Stomach smooth muscle (tissue), 2 donors: Measurements from ENCODE around the gene NFAT5.
"Not testable (repeated sequence)": the region's sequence is repeated elsewhere in the genome, so short reads cannot be mapped to it uniquely, and the experiment has no call there.

ENCODE experiments used
- H3K27ac ChIP-seq: one replicate; pipeline ENCODE4 v1.7.0; 2013; ENCODE audit warnings: mild to moderate bottlenecking, low read length, inconsistent platforms
- H3K27me3 ChIP-seq, 2 donors: one replicate each; pipeline ENCODE4 v1.7.0; 2013; ENCODE audit warnings: low read length in 2 of 2; ENCODE audit not compliant: insufficient read depth in 2 of 2, control insufficient read depth in 1 of 2
- H3K36me3 ChIP-seq, 2 donors: one replicate each; pipeline ENCODE4 v1.7.0; 2013; ENCODE audit warnings: low read length in 2 of 2; ENCODE audit not compliant: control insufficient read depth in 2 of 2, insufficient read depth in 2 of 2
- H3K4me1 ChIP-seq: one replicate; pipeline ENCODE4 v1.7.0; 2013; ENCODE audit warnings: low read length; ENCODE audit not compliant: control insufficient read depth, insufficient read depth
- H3K4me3 ChIP-seq, 2 donors: one replicate each; pipeline ENCODE4 v1.7.0; 2013; ENCODE audit warnings: low read length in 2 of 2
- H3K9ac ChIP-seq, 2 donors: one replicate each; pipeline ENCODE4 v1.7.0; 2013; ENCODE audit warnings: low read length in 2 of 2, mild to moderate bottlenecking in 1 of 2
- H3K9me3 ChIP-seq, 2 donors: one replicate each; pipeline ENCODE4 v1.7.0; 2013; ENCODE audit warnings: low read length in 2 of 2; ENCODE audit not compliant: control insufficient read depth in 2 of 2
- donor health status: healthy.
- donor health status: Pancreatic carcinoma.

NFAT5 gene

GRCh38 chr16:69720822-69721430, 155.2 kb downstream of the NFAT5 start:
- no peaks in the 10 kb centered on the region for H3K27me3 ChIP-seq
- no peak overlapping the region for H3K9ac ChIP-seq
- H3K9me3 ChIP-seq, result no peaks in the 10 kb centered on the region
- H3K36me3 ChIP-seq, result no peaks in the 10 kb centered on the region
- no peak overlapping the region for H3K4me3 ChIP-seq
- no peak overlapping the region for H3K27ac ChIP-seq
- peaks cover 8% of the 10 kb centered on the region for H3K4me1 ChIP-seq

GRCh38 chr16:69721441-69721957, 155.7 kb downstream of the NFAT5 start:
- Histone ChIP-seq H3K9ac (no peak overlapping the region), H3K36me3 (no peaks in the 10 kb centered on the region), H3K27ac (no peak overlapping the region), H3K4me3 (no peak overlapping the region), H3K4me1 (peaks cover 13% of the 10 kb centered on the region), H3K27me3 (no peaks in the 10 kb centered on the region), H3K9me3 (no peaks in the 10 kb centered on the region)

- H3K9me3 ChIP-seq, result no peaks in the 10 kb centered on the region
- H3K4me1 ChIP-seq, result peaks cover 24% of the 10 kb centered on the region
- H3K4me3 ChIP-seq, result no peak overlapping the region
- no peak overlapping the region for H3K9ac ChIP-seq
- no peak overlapping the region for H3K27ac ChIP-seq
- H3K36me3 ChIP-seq, result no peaks in the 10 kb centered on the region
- H3K27me3 ChIP-seq, result no peaks in the 10 kb centered on the region
Observed at GRCh38 chr16:69724414-69724873, 158.7 kb downstream of the NFAT5 start.

GRCh38 chr16:69724981-69725479, 159.3 kb downstream of the NFAT5 start:
- Histone ChIP-seq H3K4me1 (peaks cover 24% of the 10 kb centered on the region), H3K27ac (no peak overlapping the region), H3K9me3 (no peaks in the 10 kb centered on the region), H3K36me3 (no peaks in the 10 kb centered on the region), H3K9ac (no peak overlapping the region), H3K27me3 (no peaks in the 10 kb centered on the region), H3K4me3 (no peak overlapping the region)

- Histone ChIP-seq H3K36me3 (no peaks in the 10 kb centered on the region), H3K4me1 (peaks cover 24% of the 10 kb centered on the region), H3K27ac (peak overlapping the region; percentile 58), H3K27me3 (no peaks in the 10 kb centered on the region), H3K9me3 (no peaks in the 10 kb centered on the region), H3K9ac (peak overlapping the region; percentile 46 to 85), H3K4me3 (peak overlapping the region; percentile 64 to 83)
Observed at GRCh38 chr16:69725480-69726312, 159.9 kb downstream of the NFAT5 start.

GRCh38 chr16:69726313-69727060, 160.7 kb downstream of the NFAT5 start, which contains the start of gene NQO1:
Gene NQO1, minus strand, starts transcription at chr16:69726560. Its CDS starts 121 bp downstream, at chr16:69726439.
- Histone ChIP-seq H3K9me3 (no peaks in the 10 kb centered on the region), H3K4me3 (peak within 1 kb of the TSS; percentile 64 to 83), H3K27ac (peak within 1 kb of the TSS; percentile 58), H3K27me3 (no peaks in the 10 kb centered on the region), H3K9ac (peak within 1 kb of the TSS; percentile 46 to 85), H3K36me3 (no peaks in the 10 kb centered on the region), H3K4me1 (peaks cover 24% of the 10 kb centered on the region)

GRCh38 chr16:69727916-69728270, 162.1 kb downstream of the NFAT5 start:
- Histone ChIP-seq H3K9ac (no peak overlapping the region), H3K27ac (no peak overlapping the region), H3K4me3 (no peak overlapping the region), H3K27me3 (no peaks in the 10 kb centered on the region), H3K4me1 (peaks cover 24% of the 10 kb centered on the region), H3K36me3 (no peaks in the 10 kb centered on the region), H3K9me3 (no peaks in the 10 kb centered on the region)

GRCh38 chr16:69729030-69729429, 163.3 kb downstream of the NFAT5 start:
- H3K4me3 ChIP-seq, H3K9me3 ChIP-seq, H3K27ac ChIP-seq, H3K9ac ChIP-seq, H3K36me3 ChIP-seq, H3K27me3 ChIP-seq: not testable (repeated sequence)
- peaks cover 24% of the 10 kb centered on the region for H3K4me1 ChIP-seq

- H3K4me1 ChIP-seq, result peaks cover 13% of the 10 kb centered on the region
- not testable (repeated sequence) for H3K4me3 ChIP-seq, H3K36me3 ChIP-seq, H3K27ac ChIP-seq, H3K27me3 ChIP-seq, H3K9ac ChIP-seq, H3K9me3 ChIP-seq
Observed at GRCh38 chr16:69731280-69731679, 165.5 kb downstream of the NFAT5 start.

- no peaks in the 10 kb centered on the region for H3K27me3 ChIP-seq
- no peaks in the 10 kb centered on the region for H3K36me3 ChIP-seq
- H3K27ac ChIP-seq, result no peak overlapping the region
Observed at GRCh38 chr16:69732101-69732500, 166.3 kb downstream of the NFAT5 start.

More at GRCh38 chr16:69732101-69732500, 166.3 kb downstream of the NFAT5 start:
- Histone ChIP-seq H3K4me3 (no peak overlapping the region), H3K9me3 (no peaks in the 10 kb centered on the region), H3K9ac (no peak overlapping the region), H3K4me1 (peaks cover 5% of the 10 kb centered on the region)
